Memory B cell (primary cell): Measurements from ENCODE around the gene MYH7B.

Source experiments
- ATAC-seq: fragments of 150-1000 bp; cut with Tn5 transposase; 2 replicates; pipeline ENCODE4 v1.10.0; 2021; ENCODE audit warnings: low read depth, mild to moderate bottlenecking, moderate library complexity
- DNase-seq, 2 donors: peaks; one replicate each; pipeline ENCODE4 v3.0.0; 2022; ENCODE audit warnings: low spot score in 2 of 2
- H3K27ac Mint-ChIP-seq: one replicate; pipeline ENCODE4 v1.8.0; 2022; ENCODE audit warnings: mild to moderate bottlenecking, moderate library complexity, mixed read lengths
- H3K27me3 Mint-ChIP-seq: one replicate; pipeline ENCODE4 v1.8.0; 2022; ENCODE audit warnings: mixed read lengths
- H3K36me3 Mint-ChIP-seq: one replicate; pipeline ENCODE4 v1.8.0; 2022; ENCODE audit warnings: mild to moderate bottlenecking, mixed read lengths
- H3K4me1 Mint-ChIP-seq: one replicate; pipeline ENCODE4 v1.8.0; 2022; ENCODE audit warnings: mixed read lengths
- H3K4me3 Mint-ChIP-seq: one replicate; pipeline ENCODE4 v1.8.0; 2022; ENCODE audit warnings: mild to moderate bottlenecking, moderate library complexity, mixed read lengths
- H3K9me3 Mint-ChIP-seq: one replicate; pipeline ENCODE4 v1.8.0; 2022; ENCODE audit warnings: mixed read lengths

The MYH7B gene

DNA sequence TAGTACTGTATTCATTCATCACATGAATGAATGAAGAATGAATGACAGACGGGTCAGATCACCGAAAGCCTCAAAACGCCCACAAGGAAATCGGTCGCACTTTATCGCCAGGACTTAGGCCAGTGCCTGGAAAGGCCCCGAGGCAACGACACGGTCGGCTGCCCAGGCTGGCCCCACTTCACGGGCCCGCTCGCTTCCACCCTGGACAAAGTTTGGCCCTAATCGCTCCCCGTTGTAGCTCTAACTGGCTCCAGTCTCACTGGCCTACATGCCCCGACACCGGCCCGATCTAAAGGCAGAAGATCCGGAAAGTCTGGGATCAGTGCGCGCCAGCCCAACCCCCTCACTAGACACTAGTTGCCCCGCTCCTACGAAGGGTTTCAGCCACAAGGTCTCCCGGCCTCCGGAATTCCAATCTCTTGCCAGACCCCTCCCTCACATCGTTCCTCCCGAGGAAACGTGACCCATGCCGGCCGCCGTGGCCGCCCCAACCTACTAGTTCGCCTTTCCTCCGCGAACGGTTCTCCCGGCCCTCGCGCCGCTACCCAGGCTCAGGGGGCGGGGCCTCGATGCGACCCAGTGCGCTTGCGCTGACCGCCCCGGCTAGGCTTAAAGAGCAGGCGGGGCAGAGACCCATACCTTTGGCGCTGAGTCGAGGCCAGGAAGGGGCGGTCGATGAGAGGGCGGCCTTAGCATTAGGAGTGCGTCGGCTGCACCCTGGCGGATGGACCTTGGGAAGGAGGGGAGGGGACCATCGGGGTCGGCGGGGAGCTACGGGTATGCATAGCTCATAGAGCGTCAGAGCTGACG, at the start of gene MYH7B, which contains the start of gene GSS:
Gene MYH7B, plus strand, starts transcription at position 638 of the 810 bp plus-strand sequence. CDS start 22,138 bp downstream, outside the sequence.
Gene GSS, minus strand, starts transcription at position 576 of the 810 bp plus-strand sequence. CDS start 3,954 bp downstream, outside the sequence.
- H3K27ac Mint-ChIP-seq, result peak within 1 kb of the TSS; percentile 90
- H3K9me3 Mint-ChIP-seq, result no peaks in the 10 kb centered on the region
- H3K4me3 Mint-ChIP-seq, result peak within 1 kb of the TSS; percentile 95
- H3K4me1 Mint-ChIP-seq, result peaks cover 21% of the 10 kb centered on the region
- ATAC-seq, result peak; percentile 92
- DNase-seq, result peak; percentile 95 to 98
- no peaks in the 10 kb centered on the region for H3K36me3 Mint-ChIP-seq
- no peaks in the 10 kb centered on the region for H3K27me3 Mint-ChIP-seq

DNA sequence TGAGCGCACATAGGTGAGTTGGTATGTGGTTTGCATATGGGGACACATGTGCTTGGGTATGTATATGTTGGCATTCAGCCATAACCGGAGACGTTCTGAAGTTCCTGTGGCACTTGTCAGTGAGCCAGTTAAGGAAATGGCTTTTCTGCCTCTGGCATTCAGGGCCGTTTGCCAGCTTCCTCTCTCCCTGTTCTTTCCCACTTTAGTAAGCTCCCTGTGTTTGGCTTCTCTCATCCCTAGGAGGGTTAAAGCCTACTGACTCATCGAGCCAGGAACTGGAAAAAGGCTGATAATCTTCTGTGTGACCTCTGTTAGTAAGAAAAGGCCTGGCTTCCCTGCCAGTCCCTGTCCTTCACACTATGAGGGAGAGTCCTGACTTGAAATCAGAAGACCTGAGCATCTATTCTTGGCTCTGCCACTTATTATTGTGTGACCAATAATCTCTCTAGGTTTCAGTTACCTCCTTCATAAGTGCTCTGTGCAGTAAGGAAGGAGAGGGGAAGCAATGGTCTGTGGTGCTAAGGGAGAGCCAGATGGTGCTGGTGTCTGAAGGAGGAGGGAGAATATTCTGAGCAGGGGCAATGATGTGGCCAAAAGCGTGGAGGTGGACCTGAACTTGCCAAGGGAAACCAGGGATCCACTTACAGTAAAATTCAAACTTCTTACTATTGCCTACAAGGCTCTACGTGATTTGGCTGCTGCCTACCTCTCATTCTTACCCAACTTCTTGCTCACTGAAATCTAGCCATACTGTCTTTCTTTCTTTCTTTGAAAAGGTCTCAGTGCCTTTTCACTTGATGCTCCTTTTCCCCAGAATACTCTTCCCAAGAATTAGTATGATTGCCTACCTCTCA, 47.8 kb upstream of the MYH7B start:
- Mint-ChIP-seq H3K27ac (no peak overlapping the region), H3K4me1 (no peaks in the 10 kb centered on the region), H3K27me3 (no peaks in the 10 kb centered on the region), H3K9me3 (no peaks in the 10 kb centered on the region), H3K36me3 (peaks cover 6% of the 10 kb centered on the region), H3K4me3 (no peak overlapping the region)
- ATAC-seq (no peak), DNase-seq (no peak)

DNA sequence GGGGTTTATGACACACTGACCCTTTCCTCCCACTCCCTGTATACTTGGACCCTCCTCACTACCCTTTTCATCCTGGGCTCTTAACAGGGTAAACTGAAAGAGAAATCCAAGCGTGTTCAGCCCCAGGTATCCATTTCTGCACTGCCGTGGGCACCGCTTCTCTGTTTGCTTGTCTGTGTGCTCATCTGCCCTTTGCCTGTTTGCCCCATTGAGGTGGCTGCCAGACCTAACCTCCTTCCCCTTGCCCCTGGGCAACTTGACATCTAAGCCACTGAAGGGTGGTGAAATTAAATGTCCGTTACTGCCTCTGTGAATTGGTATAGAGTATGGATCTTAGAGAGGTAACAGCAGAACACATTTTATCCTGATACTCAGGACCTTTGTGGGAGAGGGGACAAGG, 40.5 kb upstream of the MYH7B start:
- no peaks in the 10 kb centered on the region for H3K27me3 Mint-ChIP-seq
- peaks cover 14% of the 10 kb centered on the region for H3K36me3 Mint-ChIP-seq
- peaks cover 3% of the 10 kb centered on the region for H3K9me3 Mint-ChIP-seq
- no peaks in the 10 kb centered on the region for H3K4me1 Mint-ChIP-seq
- no peak overlapping the region for H3K4me3 Mint-ChIP-seq
- ATAC-seq (no peak), DNase-seq (no peak)
- no peak overlapping the region for H3K27ac Mint-ChIP-seq

DNA sequence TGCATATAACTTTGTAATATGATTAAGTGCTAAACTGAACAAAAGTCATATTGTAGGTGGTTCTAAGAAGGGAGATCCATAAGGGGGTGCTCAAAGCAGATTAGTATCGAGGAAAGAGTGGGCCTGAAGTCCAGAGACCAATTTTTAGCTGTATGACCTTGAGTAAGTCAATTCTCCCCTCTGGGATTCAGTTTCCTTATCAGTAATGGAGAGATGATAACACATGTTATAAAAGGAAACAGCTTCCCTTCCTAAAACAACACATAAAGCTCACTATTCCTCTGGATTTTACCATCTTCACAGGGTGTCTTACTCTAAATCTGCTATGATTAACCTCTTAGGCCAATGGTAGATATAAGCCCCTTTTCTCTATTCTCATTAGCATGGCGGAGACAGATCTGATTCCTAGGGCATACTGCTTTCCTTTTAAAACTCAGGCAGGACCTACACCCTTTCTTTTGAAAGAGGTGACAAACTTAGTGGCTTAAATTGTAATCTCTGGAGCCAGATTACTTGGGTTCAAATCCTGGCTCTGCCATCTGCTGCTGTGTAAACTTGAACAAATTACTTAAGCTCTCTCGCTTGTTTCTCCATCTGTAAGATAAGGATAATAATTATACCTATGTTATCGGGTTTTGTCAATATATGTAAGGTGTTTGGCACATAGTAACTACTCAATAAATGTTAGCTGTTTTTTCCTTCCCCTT, 39.8 kb upstream of the MYH7B start:
- H3K36me3 Mint-ChIP-seq, result peaks cover 19% of the 10 kb centered on the region
- ATAC-seq (no peak), DNase-seq (no peak)
- H3K27me3 Mint-ChIP-seq, result no peaks in the 10 kb centered on the region
- no peak overlapping the region for H3K27ac Mint-ChIP-seq
- H3K4me1 Mint-ChIP-seq, result no peaks in the 10 kb centered on the region
- no peak overlapping the region for H3K4me3 Mint-ChIP-seq
- peaks cover 3% of the 10 kb centered on the region for H3K9me3 Mint-ChIP-seq

- DNase-seq (no peak), ATAC-seq (no peak)
- peaks cover 3% of the 10 kb centered on the region for H3K9me3 Mint-ChIP-seq
- H3K4me1 Mint-ChIP-seq, result no peaks in the 10 kb centered on the region
- H3K36me3 Mint-ChIP-seq, result peaks cover 15% of the 10 kb centered on the region
- no peak overlapping the region for H3K4me3 Mint-ChIP-seq
- no peaks in the 10 kb centered on the region for H3K27me3 Mint-ChIP-seq
- H3K27ac Mint-ChIP-seq, result no peak overlapping the region
Observed at GRCh38 chr20:34916774-34917354, 38.8 kb upstream of the MYH7B start.

DNA sequence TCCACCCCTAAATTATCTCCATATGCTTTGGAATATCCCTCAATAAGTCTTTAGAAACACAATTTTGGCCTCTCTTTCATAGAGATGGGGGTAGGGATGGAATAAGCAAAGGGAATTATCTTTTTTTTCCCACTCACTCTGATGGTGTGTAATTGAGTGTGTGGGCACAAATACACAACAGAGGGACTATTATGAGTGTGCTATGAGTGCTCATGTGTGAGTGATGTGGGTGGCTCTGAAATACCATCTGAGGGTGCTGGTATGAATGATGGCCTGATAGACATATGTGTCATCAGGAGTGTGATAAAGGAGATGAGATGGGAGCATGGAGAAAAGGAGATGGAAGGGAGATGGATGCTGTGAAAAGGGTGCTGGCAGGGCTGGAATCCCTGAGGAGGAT, 35.6 kb upstream of the MYH7B start:
- Mint-ChIP-seq H3K9me3 (peaks cover 3% of the 10 kb centered on the region), H3K4me1 (no peaks in the 10 kb centered on the region), H3K27me3 (no peaks in the 10 kb centered on the region), H3K4me3 (no peak overlapping the region), H3K36me3 (peaks cover 13% of the 10 kb centered on the region), H3K27ac (no peak overlapping the region)
- ATAC-seq (no peak), DNase-seq (no peak)

DNA sequence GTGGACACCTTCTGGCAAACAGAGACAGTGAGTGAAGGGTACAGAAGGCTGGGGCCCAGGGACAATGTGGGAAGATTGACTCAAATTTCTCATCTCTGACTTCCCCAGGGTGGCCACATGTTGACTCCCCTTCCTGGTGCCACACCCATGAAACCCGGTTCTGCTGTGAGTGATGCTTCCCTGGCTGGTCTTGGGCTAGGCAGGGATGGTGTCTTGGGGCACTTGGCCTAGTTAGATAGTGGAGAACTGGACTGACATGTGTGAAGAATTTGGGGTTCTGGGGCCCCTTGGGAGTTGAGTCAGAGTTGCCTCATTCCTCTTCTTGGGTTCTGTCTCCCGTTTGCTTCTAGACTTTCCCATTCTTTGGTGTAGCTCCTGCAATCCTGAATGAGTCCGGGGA, 34.2 kb upstream of the MYH7B start:
- DNase-seq, result no peak
- no peak overlapping the region for H3K4me3 Mint-ChIP-seq
- no peak overlapping the region for H3K27ac Mint-ChIP-seq
- H3K36me3 Mint-ChIP-seq, result peaks cover 17% of the 10 kb centered on the region
- no peaks in the 10 kb centered on the region for H3K4me1 Mint-ChIP-seq
- ATAC-seq, result no peak
- H3K9me3 Mint-ChIP-seq, result peaks cover 3% of the 10 kb centered on the region
- H3K27me3 Mint-ChIP-seq, result no peaks in the 10 kb centered on the region

- Mint-ChIP-seq H3K27ac (no peak overlapping the region), H3K9me3 (peaks cover 3% of the 10 kb centered on the region), H3K4me1 (no peaks in the 10 kb centered on the region), H3K36me3 (peaks cover 18% of the 10 kb centered on the region), H3K4me3 (no peak overlapping the region), H3K27me3 (no peaks in the 10 kb centered on the region)
- ATAC-seq (no peak), DNase-seq (no peak)
Observed at GRCh38 chr20:34922654-34923381, 32.9 kb upstream of the MYH7B start.

DNA sequence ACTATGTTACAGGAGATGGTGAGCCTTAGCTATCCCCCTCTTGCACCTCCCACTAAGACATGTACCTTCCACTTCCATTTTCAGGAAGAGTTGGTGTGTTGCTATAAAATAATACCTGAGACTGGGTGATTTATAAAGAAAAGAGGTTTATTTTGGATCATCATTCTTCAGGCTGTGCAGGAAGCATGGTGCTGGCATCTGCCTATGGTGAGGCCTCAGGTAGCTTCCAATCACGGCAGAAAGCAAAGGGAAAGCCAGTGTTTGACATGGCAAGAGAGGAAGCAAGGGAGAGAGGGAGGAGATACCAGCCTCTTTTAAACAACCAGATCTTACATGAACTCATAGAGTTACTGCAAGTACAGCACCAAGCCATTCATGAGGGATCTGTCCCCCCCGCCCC, 32.3 kb upstream of the MYH7B start:
- no peak overlapping the region for H3K27ac Mint-ChIP-seq
- no peaks in the 10 kb centered on the region for H3K9me3 Mint-ChIP-seq
- H3K36me3 Mint-ChIP-seq, result peaks cover 15% of the 10 kb centered on the region

DNA sequence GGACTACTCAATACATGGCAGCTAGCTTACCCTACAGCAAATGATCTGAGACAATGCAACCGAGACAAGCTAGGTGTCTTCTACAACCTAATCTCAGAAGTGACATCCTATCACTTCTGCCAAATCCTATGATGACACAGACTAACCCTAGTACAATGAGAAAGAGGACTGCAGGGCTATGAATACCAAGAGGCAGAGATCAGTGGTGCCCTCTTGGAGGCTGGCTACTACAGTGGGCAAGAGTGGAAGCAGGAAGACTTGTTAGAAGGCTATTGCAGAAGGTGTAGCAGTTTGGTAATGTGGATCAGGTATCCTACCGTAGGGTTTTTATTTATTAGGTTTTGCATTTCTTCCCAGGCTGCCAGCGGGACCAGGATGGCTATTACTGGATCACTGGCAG, 30.3 kb upstream of the MYH7B start:
- ATAC-seq (no peak), DNase-seq (no peak)
- no peak overlapping the region for H3K27ac Mint-ChIP-seq
- no peaks in the 10 kb centered on the region for H3K9me3 Mint-ChIP-seq
- H3K4me1 Mint-ChIP-seq, result no peaks in the 10 kb centered on the region
- no peak overlapping the region for H3K4me3 Mint-ChIP-seq
- no peaks in the 10 kb centered on the region for H3K27me3 Mint-ChIP-seq
- H3K36me3 Mint-ChIP-seq, result peaks cover 14% of the 10 kb centered on the region

More for the DNA sequence above, 32.3 kb upstream of the MYH7B start:
- no peaks in the 10 kb centered on the region for H3K4me1 Mint-ChIP-seq
- ATAC-seq (no peak), DNase-seq (no peak)
- H3K27me3 Mint-ChIP-seq, result no peaks in the 10 kb centered on the region
- no peak overlapping the region for H3K4me3 Mint-ChIP-seq

- ATAC-seq, result no peak
- Mint-ChIP-seq H3K27ac (no peak overlapping the region), H3K4me3 (no peak overlapping the region), H3K4me1 (no peaks in the 10 kb centered on the region), H3K36me3 (peaks cover 15% of the 10 kb centered on the region), H3K27me3 (no peaks in the 10 kb centered on the region), H3K9me3 (no peaks in the 10 kb centered on the region)
- no peak for DNase-seq
Observed at GRCh38 chr20:34925981-34926380, 29.7 kb upstream of the MYH7B start.

DNA sequence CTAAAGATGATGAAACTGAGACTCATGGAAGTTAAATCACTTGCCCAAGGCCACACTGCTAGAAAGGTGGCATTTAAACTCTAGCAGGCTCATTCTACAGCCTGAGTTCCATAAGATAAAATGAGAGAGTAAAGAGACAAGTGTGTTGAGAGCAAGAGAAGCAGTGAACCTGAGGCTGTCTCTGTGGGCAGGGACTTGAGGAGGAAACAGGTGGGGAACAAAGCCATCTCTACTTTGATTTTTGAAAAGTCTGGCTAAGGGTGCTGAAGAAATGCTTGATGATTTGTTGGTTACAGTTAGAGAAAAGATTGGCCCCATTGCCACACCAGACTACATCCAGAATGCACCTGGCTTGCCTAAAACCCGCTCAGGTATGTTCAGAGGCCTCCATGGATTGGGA, 29.1 kb upstream of the MYH7B start:
- ATAC-seq, result no peak

GRCh38 chr20:34927736-34928135, 27.9 kb upstream of the MYH7B start:
- Mint-ChIP-seq H3K4me1 (no peaks in the 10 kb centered on the region), H3K4me3 (no peak overlapping the region), H3K9me3 (no peaks in the 10 kb centered on the region), H3K36me3 (peaks cover 16% of the 10 kb centered on the region), H3K27me3 (no peaks in the 10 kb centered on the region), H3K27ac (no peak overlapping the region)
- DNase-seq (no peak), ATAC-seq (no peak)

More for the DNA sequence above, 29.1 kb upstream of the MYH7B start:
- no peak for DNase-seq
- H3K36me3 Mint-ChIP-seq, result peaks cover 16% of the 10 kb centered on the region
- no peaks in the 10 kb centered on the region for H3K27me3 Mint-ChIP-seq
- H3K4me3 Mint-ChIP-seq, result no peak overlapping the region
- no peaks in the 10 kb centered on the region for H3K9me3 Mint-ChIP-seq
- H3K4me1 Mint-ChIP-seq, result no peaks in the 10 kb centered on the region
- no peak overlapping the region for H3K27ac Mint-ChIP-seq
